CD8-positive, alpha-beta memory T cell (primary cell): ENCODE data around the gene KRT10. TPM values are rescaled to one million over a fixed set of nuclear protein-coding genes. Genes with fewer than 3 reads are reported as not detected.

Experiments used
- CTCF ChIA-PET: fragments of 350-600 bp; sonication (Branson Sonifier 250); formaldehyde crosslinking; loops from one replicate; lab custom pipeline; 2021; ENCODE audit warnings: antibody characterized with exemption; lab: Charles Lee
- POLR2A ChIA-PET: fragments of 350-600 bp; sonication (Branson Sonifier 250); formaldehyde crosslinking; loops from one replicate; lab custom pipeline; 2021; ENCODE audit warnings: antibody characterized with exemption; lab: Charles Lee
- DNase-seq, 5 donors: peaks; one replicate each; pipeline versions ENCODE4 v3.0.0 to v3.0.0-alpha.2; 2020 to 2022; ENCODE audit warnings: mixed read lengths in 1 of 5
- H3K27ac ChIP-seq: one replicate; pipeline ENCODE4 v1.7.0; 2013; ENCODE audit warnings: low read depth, mild to moderate bottlenecking, low read length, moderate library complexity
- H3K27me3 ChIP-seq: 2 replicates; pipeline ENCODE4 v1.7.0; 2013; ENCODE audit warnings: low read length, mild to moderate bottlenecking; ENCODE audit not compliant: insufficient read depth, poor library complexity, severe bottlenecking
- H3K36me3 ChIP-seq: 2 replicates; pipeline ENCODE4 v1.7.0; 2013; ENCODE audit warnings: mild to moderate bottlenecking, low read length, moderate library complexity; ENCODE audit not compliant: insufficient read depth
- H3K4me1 ChIP-seq: 2 replicates; pipeline ENCODE4 v1.7.0; 2013; ENCODE audit warnings: mild to moderate bottlenecking, low read length, moderate library complexity; ENCODE audit not compliant: insufficient read depth
- H3K4me3 ChIP-seq: 2 replicates; pipeline ENCODE4 v1.7.0; 2013; ENCODE audit warnings: mild to moderate bottlenecking, low read length
- H3K9me3 ChIP-seq: 2 replicates; pipeline ENCODE4 v1.7.0; 2013; ENCODE audit warnings: mild to moderate bottlenecking, low read length
- H3K27ac Mint-ChIP-seq, 8 donors: one replicate each; pipeline ENCODE4 v1.8.0; 2020 to 2021; ENCODE audit warnings: mixed read lengths in 8 of 8, mild to moderate bottlenecking in 6 of 8, inconsistent platforms in 3 of 8, moderate library complexity in 3 of 8
- H3K27me3 Mint-ChIP-seq, 2 donors: one replicate each; pipeline ENCODE4 v1.8.0; 2020 to 2021; ENCODE audit warnings: mixed read lengths in 2 of 2, mild to moderate bottlenecking in 1 of 2, moderate library complexity in 1 of 2
- H3K36me3 Mint-ChIP-seq, 3 donors: one replicate each; pipeline ENCODE4 v1.8.0; 2020 to 2021; ENCODE audit warnings: mixed read lengths in 3 of 3, inconsistent platforms in 1 of 3, mild to moderate bottlenecking in 1 of 3
- H3K4me1 Mint-ChIP-seq, 3 donors: one replicate each; pipeline ENCODE4 v1.8.0; 2020 to 2021; ENCODE audit warnings: mixed read lengths in 3 of 3, inconsistent platforms in 1 of 3, mild to moderate bottlenecking in 1 of 3
- H3K4me3 Mint-ChIP-seq, 7 donors: one replicate each; pipeline ENCODE4 v1.8.0; 2020 to 2021; ENCODE audit warnings: mixed read lengths in 7 of 7, mild to moderate bottlenecking in 6 of 7, moderate library complexity in 4 of 7, inconsistent platforms in 2 of 7
- H3K9me3 Mint-ChIP-seq, 5 donors: one replicate each; pipeline ENCODE4 v1.8.0; 2020 to 2022; ENCODE audit warnings: mixed read lengths in 5 of 5, mild to moderate bottlenecking in 3 of 5, moderate library complexity in 2 of 5, inconsistent platforms in 1 of 5
- polyA plus RNA-seq: library from polyadenylated mRNA; unstranded; fragments of 300-500 nt; fragmentation: Illumina TruSeq; gene quantifications from one replicate; pipeline ENCODE4 v1.2.3, GENCODE V29; 2021
- total RNA-seq, 2 experiments: library from RNA; stranded (reverse); gene quantifications; one replicate each; pipeline ENCODE4 v1.2.3, GENCODE V29; 2021

KRT10 gene
- total and polyA plus RNA-seq, 3 experiments from 2014 or later, result 57.5 to 218 (median 61.9) TPM

DNA sequence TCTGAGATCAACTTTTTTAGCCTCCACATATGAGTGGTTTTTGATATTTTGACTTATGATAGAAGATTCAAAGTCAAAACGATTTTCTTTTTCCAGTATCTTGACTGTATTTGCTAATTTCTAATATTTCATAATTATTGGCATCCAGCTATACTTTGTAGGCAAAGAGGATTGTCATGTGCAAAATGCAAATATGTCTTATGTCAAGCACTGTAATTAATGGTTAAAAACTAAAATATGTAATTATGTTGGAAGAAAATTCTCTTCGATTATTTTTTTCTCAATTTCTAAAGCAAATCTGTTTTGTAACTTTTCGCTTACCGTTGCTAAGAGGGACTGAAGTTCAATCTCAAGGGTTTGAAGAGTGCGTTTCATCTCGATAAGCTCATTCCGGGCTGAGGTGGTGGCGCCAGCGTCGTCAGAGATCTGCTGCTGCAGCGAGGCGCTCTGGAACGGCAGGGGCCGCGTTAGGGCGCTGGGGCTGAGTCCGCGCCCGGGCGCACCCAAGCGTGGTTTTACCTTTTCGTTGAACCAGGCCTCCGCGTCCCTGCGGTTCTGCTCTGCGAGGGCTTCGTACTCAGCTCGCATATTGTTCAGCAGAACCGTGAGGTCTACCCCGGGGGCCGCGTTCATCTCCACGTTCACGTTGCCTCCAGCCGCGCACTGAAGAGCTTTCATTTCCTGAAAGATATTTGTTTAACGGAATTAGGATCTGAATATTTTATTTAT lies 43.1 kb downstream of the KRT10 start:
- DNase-seq, result peak in 1 of 5 donors; percentile 2
- no peaks in the 10 kb centered on the region for H3K9me3 ChIP-seq
- peaks cover 0 to 2% (median 0%) of the 10 kb centered on the region in 5 donors for H3K9me3 Mint-ChIP-seq
- peaks cover 0 to 8% (median 4%) of the 10 kb centered on the region in 3 donors for H3K4me1 Mint-ChIP-seq
- peaks cover 19% of the 10 kb centered on the region for H3K27me3 ChIP-seq
- peaks cover 45 to 84% of the 10 kb centered on the region in 2 donors for H3K27me3 Mint-ChIP-seq
- POLR2A ChIA-PET, result no interaction called here
- H3K4me3 ChIP-seq, result no peak overlapping the region
- H3K4me1 ChIP-seq, result no peaks in the 10 kb centered on the region
- no peaks in the 10 kb centered on the region for H3K36me3 Mint-ChIP-seq
- H3K27ac ChIP-seq, result no peak overlapping the region
- H3K36me3 ChIP-seq, result no peaks in the 10 kb centered on the region
- no peak overlapping the region for H3K27ac Mint-ChIP-seq
- H3K4me3 Mint-ChIP-seq, result peak overlapping the region in 3 of 7 donors; percentile 15 to 59 (median 29)
- CTCF ChIA-PET, result interaction anchor here (0.6 kb wide), 1 partner anchor 1200 kb away, joined by 3 read pairs; no protein-coding TSS in a partner anchor

DNA sequence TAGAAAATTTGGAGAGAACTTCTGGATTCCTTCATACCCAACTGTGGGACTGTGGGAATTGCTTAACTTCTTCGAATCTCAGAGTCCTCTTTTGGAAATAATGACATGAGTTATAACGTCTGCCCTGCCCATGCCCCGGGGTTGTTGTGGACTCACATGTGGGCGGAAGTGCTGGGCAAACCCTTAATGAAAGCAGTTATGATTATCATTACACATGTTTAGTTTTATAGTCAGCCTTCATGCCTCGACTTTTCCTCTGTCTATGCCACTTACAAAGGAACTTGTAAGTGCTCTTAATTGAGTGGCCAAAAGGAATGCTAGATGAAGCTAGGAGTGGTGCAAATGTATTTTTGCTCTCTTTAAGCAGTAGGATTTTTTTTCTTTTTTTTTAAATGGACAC lies 44.0 kb downstream of the KRT10 start:
- no peaks in the 10 kb centered on the region for H3K36me3 ChIP-seq
- Mint-ChIP-seq H3K27me3 (peaks cover 44 to 86% of the 10 kb centered on the region in 2 donors), H3K4me3 (no peak overlapping the region), H3K4me1 (peaks cover 0 to 8% (median 4%) of the 10 kb centered on the region in 3 donors), H3K27ac (no peak overlapping the region), H3K9me3 (peaks cover 0 to 2% (median 0%) of the 10 kb centered on the region in 5 donors), H3K36me3 (no peaks in the 10 kb centered on the region)
- H3K4me3 ChIP-seq, result no peak overlapping the region
- CTCF ChIA-PET, result no interaction called here
- peaks cover 19% of the 10 kb centered on the region for H3K27me3 ChIP-seq
- no peaks in the 10 kb centered on the region for H3K9me3 ChIP-seq
- POLR2A ChIA-PET, result no interaction called here
- no peaks in the 10 kb centered on the region for H3K4me1 ChIP-seq
- DNase-seq, result no peak
- H3K27ac ChIP-seq, result no peak overlapping the region

DNA sequence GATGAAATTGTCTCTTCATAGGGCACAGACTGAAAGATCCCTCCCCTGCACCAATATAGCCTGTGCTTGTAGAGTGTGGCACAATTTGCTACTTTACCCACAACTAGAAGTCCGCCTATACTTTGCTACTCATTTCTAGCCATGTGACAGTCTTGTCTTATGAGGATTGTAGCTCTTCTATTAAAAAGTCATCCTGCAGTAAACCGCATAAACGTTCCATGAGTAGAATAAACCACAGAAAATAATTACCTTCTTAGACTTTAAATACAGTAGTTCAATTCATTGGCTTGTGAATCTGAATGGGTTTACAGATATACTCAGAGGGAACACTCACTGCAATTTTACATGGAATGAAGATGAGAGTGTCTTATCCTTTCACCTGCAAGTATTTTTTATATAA lies 44.4 kb downstream of the KRT10 start:
- peaks cover 42 to 83% of the 10 kb centered on the region in 2 donors for H3K27me3 Mint-ChIP-seq
- H3K4me3 Mint-ChIP-seq, result no peak overlapping the region
- no peaks in the 10 kb centered on the region for H3K4me1 ChIP-seq
- H3K4me1 Mint-ChIP-seq, result peaks cover 0 to 8% (median 4%) of the 10 kb centered on the region in 3 donors
- ChIA-PET POLR2A (no interaction called here), CTCF (interaction anchor here (1.6 kb wide), 2 partner anchors 15 to 771 kb away, joined by 3 to 4 read pairs; no protein-coding TSS in a partner anchor)
- H3K27ac ChIP-seq, result no peak overlapping the region
- DNase-seq, result no peak
- no peaks in the 10 kb centered on the region for H3K36me3 Mint-ChIP-seq
- H3K9me3 ChIP-seq, result no peaks in the 10 kb centered on the region
- peak overlapping the region in 1 of 8 donors; percentile 20 for H3K27ac Mint-ChIP-seq
- H3K27me3 ChIP-seq, result peaks cover 21% of the 10 kb centered on the region
- peaks cover 0 to 2% (median 0%) of the 10 kb centered on the region in 5 donors for H3K9me3 Mint-ChIP-seq
- H3K36me3 ChIP-seq, result no peaks in the 10 kb centered on the region
- no peak overlapping the region for H3K4me3 ChIP-seq

DNA sequence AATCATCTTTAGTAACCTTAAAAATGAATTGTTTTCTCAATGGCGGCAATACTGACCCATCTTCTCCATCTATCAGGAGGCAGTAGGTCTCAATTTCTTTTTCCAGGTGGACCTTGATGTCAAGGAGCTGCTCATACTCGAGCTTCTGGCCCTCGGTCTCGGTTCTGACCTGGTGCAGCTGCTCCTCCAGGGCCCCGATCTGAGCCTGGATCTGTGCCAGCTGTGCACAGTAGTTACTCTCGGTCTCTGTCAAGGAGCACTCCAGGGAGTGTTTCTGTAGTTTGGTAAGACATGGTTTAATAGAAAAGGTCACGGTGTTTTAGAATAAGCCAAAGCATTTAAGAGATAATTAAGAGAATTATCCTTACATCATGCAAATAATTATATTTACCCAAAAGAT lies 45.0 kb downstream of the KRT10 start:
- Mint-ChIP-seq H3K27ac (no peak overlapping the region), H3K27me3 (peaks cover 45 to 83% of the 10 kb centered on the region in 2 donors), H3K4me3 (no peak overlapping the region), H3K9me3 (peaks cover 0 to 2% (median 0%) of the 10 kb centered on the region in 5 donors), H3K36me3 (no peaks in the 10 kb centered on the region), H3K4me1 (peaks cover 0 to 8% (median 4%) of the 10 kb centered on the region in 3 donors)
- Histone ChIP-seq H3K27me3 (peaks cover 26% of the 10 kb centered on the region), H3K27ac (no peak overlapping the region), H3K4me3 (no peak overlapping the region), H3K4me1 (no peaks in the 10 kb centered on the region), H3K9me3 (no peaks in the 10 kb centered on the region), H3K36me3 (no peaks in the 10 kb centered on the region)
- DNase-seq, result no peak
- POLR2A ChIA-PET, result no interaction called here
- CTCF ChIA-PET, result interaction anchor here (1.6 kb wide), 2 partner anchors 15 to 771 kb away, joined by 3 to 4 read pairs; no protein-coding TSS in a partner anchor

DNA sequence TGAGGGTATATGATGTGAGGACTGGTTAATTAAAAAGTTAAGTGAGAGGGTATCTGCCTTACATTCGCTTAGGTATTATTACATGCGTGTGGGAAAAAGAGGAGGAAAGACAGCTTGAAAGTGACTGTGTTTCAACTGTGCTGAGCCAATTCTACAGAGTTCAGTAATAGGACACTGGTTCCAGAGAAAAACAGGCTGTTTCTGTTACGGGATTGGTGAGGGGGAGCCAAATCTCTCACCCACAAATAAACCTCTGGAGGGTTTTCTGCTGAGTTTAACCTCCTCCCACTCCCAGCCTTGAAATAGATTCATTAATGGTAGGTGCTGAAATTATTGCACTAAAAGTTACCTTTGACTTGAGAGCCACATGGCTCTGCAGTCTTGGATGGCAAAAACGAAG lies 46.5 kb downstream of the KRT10 start:
- no peak overlapping the region for H3K4me3 Mint-ChIP-seq
- Histone ChIP-seq H3K36me3 (no peaks in the 10 kb centered on the region), H3K9me3 (no peaks in the 10 kb centered on the region), H3K27me3 (peaks cover 27% of the 10 kb centered on the region), H3K4me1 (no peaks in the 10 kb centered on the region), H3K4me3 (no peak overlapping the region), H3K27ac (no peak overlapping the region)
- CTCF ChIA-PET, result no interaction called here
- H3K9me3 Mint-ChIP-seq, result peaks cover 0 to 2% (median 0%) of the 10 kb centered on the region in 5 donors
- H3K27me3 Mint-ChIP-seq, result peaks cover 45 to 81% of the 10 kb centered on the region in 2 donors
- POLR2A ChIA-PET, result no interaction called here
- H3K27ac Mint-ChIP-seq, result no peak overlapping the region
- no peak for DNase-seq
- H3K36me3 Mint-ChIP-seq, result no peaks in the 10 kb centered on the region
- H3K4me1 Mint-ChIP-seq, result peaks cover 0 to 8% (median 4%) of the 10 kb centered on the region in 3 donors

DNA sequence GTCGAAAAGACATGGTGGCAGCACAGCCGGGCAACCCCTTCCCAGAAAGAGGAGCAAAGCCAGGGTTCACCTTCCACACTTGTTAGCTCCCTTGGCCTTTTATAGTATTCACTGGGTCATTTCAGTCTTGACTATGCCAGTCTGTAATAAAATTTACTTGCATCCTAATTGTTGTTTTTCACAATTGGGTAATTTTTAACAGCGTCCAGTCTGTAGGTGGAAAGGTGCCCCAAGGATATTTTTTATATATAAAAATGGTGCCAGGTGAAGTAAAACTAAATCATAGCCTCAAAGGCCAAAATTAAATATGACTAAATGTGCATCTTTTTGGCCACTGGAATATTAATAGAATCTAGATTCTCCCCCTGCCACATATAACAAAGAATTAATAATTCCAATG lies 50.3 kb downstream of the KRT10 start, which contains the start of gene KRT26:
TSS of gene KRT26 (minus strand) at position 101 of the 400 bp plus-strand sequence. CDS start at position 13, 88 bp downstream.
- H3K4me1 ChIP-seq, result no peaks in the 10 kb centered on the region
- no peak within 1 kb of the TSS for H3K27ac Mint-ChIP-seq
- H3K4me1 Mint-ChIP-seq, result no peaks in the 10 kb centered on the region
- peaks cover 23 to 64% of the 10 kb centered on the region in 2 donors for H3K27me3 Mint-ChIP-seq
- H3K36me3 Mint-ChIP-seq, result no peaks in the 10 kb centered on the region
- H3K36me3 ChIP-seq, result no peaks in the 10 kb centered on the region
- no peak within 1 kb of the TSS for H3K27ac ChIP-seq
- H3K9me3 ChIP-seq, result no peaks in the 10 kb centered on the region
- CTCF ChIA-PET, result no interaction called here
- H3K4me3 Mint-ChIP-seq, result no peak within 1 kb of the TSS
- no peak for DNase-seq
- peaks cover 0 to 2% (median 0%) of the 10 kb centered on the region in 5 donors for H3K9me3 Mint-ChIP-seq
- peaks cover 8% of the 10 kb centered on the region for H3K27me3 ChIP-seq
- H3K4me3 ChIP-seq, result no peak within 1 kb of the TSS
- POLR2A ChIA-PET, result no interaction called here

Other genes starting within 250 kb of the KRT10 start
- gene SMARCE1, start 174.8 kb downstream of the KRT10 start, total RNA-seq, result 100 to 1,000 TPM; 101 to 108 TPM
- 216 TPM for gene SMARCE1, start 174.8 kb downstream of the KRT10 start, polyA plus RNA-seq
- not detected for gene KRT222, start 157.4 kb downstream of the KRT10 start, total RNA-seq
- not detected for gene KRT222, start 157.4 kb downstream of the KRT10 start, polyA plus RNA-seq
- gene KRT24, start 118.9 kb downstream of the KRT10 start, total RNA-seq, result not detected
- not detected for gene KRT24, start 118.9 kb downstream of the KRT10 start, polyA plus RNA-seq
- not detected for gene KRT25, start 67.3 kb downstream of the KRT10 start, total RNA-seq
- gene KRT25, start 67.3 kb downstream of the KRT10 start, polyA plus RNA-seq, result not detected
- not detected for gene KRT26, start 50.4 kb downstream of the KRT10 start, total RNA-seq
- gene KRT26, start 50.4 kb downstream of the KRT10 start, polyA plus RNA-seq, result not detected
- not detected for gene KRT27, start 40.1 kb downstream of the KRT10 start, total RNA-seq
- gene KRT27, start 40.1 kb downstream of the KRT10 start, polyA plus RNA-seq, result not detected
- not detected for gene KRT28, start 22.7 kb downstream of the KRT10 start, total RNA-seq
- gene KRT28, start 22.7 kb downstream of the KRT10 start, polyA plus RNA-seq, result not detected
- gene KRT12, start 44.6 kb upstream of the KRT10 start, total RNA-seq, result not detected
- gene KRT12, start 44.6 kb upstream of the KRT10 start, polyA plus RNA-seq, result not detected
- gene KRT20, start 62.6 kb upstream of the KRT10 start, total RNA-seq, result not detected
- not detected for gene KRT20, start 62.6 kb upstream of the KRT10 start, polyA plus RNA-seq
- not detected for gene KRT23, start 115.0 kb upstream of the KRT10 start, total RNA-seq
- gene KRT23, start 115.0 kb upstream of the KRT10 start, polyA plus RNA-seq, result not detected
- gene KRT39, start 144.3 kb upstream of the KRT10 start, total RNA-seq, result not detected
- gene KRT39, start 144.3 kb upstream of the KRT10 start, polyA plus RNA-seq, result not detected
- gene KRT40, start 161.7 kb upstream of the KRT10 start, total RNA-seq, result not detected
- gene KRT40, start 161.7 kb upstream of the KRT10 start, polyA plus RNA-seq, result not detected
- not detected for gene KRTAP3-3, start 171.6 kb upstream of the KRT10 start, total RNA-seq
- gene KRTAP3-3, start 171.6 kb upstream of the KRT10 start, polyA plus RNA-seq, result not detected
- not detected for gene KRTAP3-2, start 177.3 kb upstream of the KRT10 start, total RNA-seq
- not detected for gene KRTAP3-2, start 177.3 kb upstream of the KRT10 start, polyA plus RNA-seq
- gene KRTAP3-1, start 186.5 kb upstream of the KRT10 start, total RNA-seq, result not detected
- not detected for gene KRTAP3-1, start 186.5 kb upstream of the KRT10 start, polyA plus RNA-seq
- gene KRTAP1-5, start 204.6 kb upstream of the KRT10 start, total RNA-seq, result not detected
- not detected for gene KRTAP1-5, start 204.6 kb upstream of the KRT10 start, polyA plus RNA-seq
- gene KRTAP1-4, start 207.6 kb upstream of the KRT10 start, total RNA-seq, result not detected
- gene KRTAP1-4, start 207.6 kb upstream of the KRT10 start, polyA plus RNA-seq, result not detected
- not detected for gene KRTAP1-3, start 212.3 kb upstream of the KRT10 start, total RNA-seq
- gene KRTAP1-3, start 212.3 kb upstream of the KRT10 start, polyA plus RNA-seq, result not detected
- gene KRTAP1-1, start 218.8 kb upstream of the KRT10 start, total RNA-seq, result not detected
- not detected for gene KRTAP1-1, start 218.8 kb upstream of the KRT10 start, polyA plus RNA-seq
- gene KRTAP2-1, start 224.7 kb upstream of the KRT10 start, total RNA-seq, result not detected
- not detected for gene KRTAP2-1, start 224.7 kb upstream of the KRT10 start, polyA plus RNA-seq
- not detected for gene KRTAP2-2, start 232.6 kb upstream of the KRT10 start, total RNA-seq
- not detected for gene KRTAP2-2, start 232.6 kb upstream of the KRT10 start, polyA plus RNA-seq
- not detected for gene KRTAP2-3, start 237.5 kb upstream of the KRT10 start, total RNA-seq
- not detected for gene KRTAP2-3, start 237.5 kb upstream of the KRT10 start, polyA plus RNA-seq
- not detected for gene KRTAP2-4, start 243.3 kb upstream of the KRT10 start, total RNA-seq
- gene KRTAP2-4, start 243.3 kb upstream of the KRT10 start, polyA plus RNA-seq, result not detected